ENCODE data around the gene RACGAP1. TPM values are rescaled to one million over a fixed set of nuclear protein-coding genes. Genes with fewer than 3 reads are reported as not detected.

The RACGAP1 gene
- total and polyA plus RNA-seq, 2 of the 8 experiments (the other 6 are each of a cell fraction or from before 2014, with no cell fraction given), result 18.0 to 66.3 TPM

GRCh38 chr12:49946086-49946485, 79.2 kb downstream of the RACGAP1 start:
- H3K4ac ChIP-seq (replicated peaks; ENCODE audit: insufficient read length, low read depth, low read length), result no peak overlapping the region
- H2BK120ac ChIP-seq (replicated peaks; ENCODE audit: low read depth, low read length), result no peak overlapping the region
- H2BK15ac ChIP-seq (ENCODE audit: low read length), result no peak overlapping the region
- peaks cover 0 to 1% of the 10 kb centered on the region in 2 experiments for H4K20me1 ChIP-seq (replicated peaks in 1 of 2; ENCODE audit: control insufficient read depth in 1 of 2, insufficient read depth in 2 of 2, low read length in 2 of 2)
- no peaks in the 10 kb centered on the region for H3K9me3 ChIP-seq (ENCODE audit: insufficient read depth in 2 of 2, low read depth in 1 of 2, low read length in 1 of 2)
- no peak overlapping the region for H2BK20ac ChIP-seq (ENCODE audit: low read length)
- TF ChIP-seq TAF7 (optimal IDR thresholded peaks at IDR 0.05; ENCODE audit: borderline replicate concordance, low read depth, low read length) (peak; percentile 7), RNF2 (IDR thresholded peaks at IDR 0.05; ENCODE audit: borderline replicate concordance, low read depth, low read length, missing control alignments, poor library complexity, severe bottlenecking) (no peak), ZNF274 (IDR thresholded peaks at IDR 0.05; ENCODE audit: borderline replicate concordance, extremely low read depth, low read length) (no peak)
- no peak overlapping the region for H2BK5ac ChIP-seq (ENCODE audit: low read depth, low read length)
- ChIA-PET CTCF (ENCODE audit: partially characterized antibody) (interaction anchor here (0.8 to 7.6 kb wide), 38 partner anchors 9 to 189 kb away, joined by 3 to 104 read pairs (median 4); partner anchors contain the start of genes AQP5 and AQP6), POLR2A (ENCODE audit: partially characterized antibody) (interaction anchor here (0.7 to 1.7 kb wide), 13 partner anchors 8 to 205 kb away, joined by 3 to 6 read pairs (median 4); partner anchors contain the start of genes AQP5 and TMBIM6)
- no peak overlapping the region for H4K5ac ChIP-seq (ENCODE audit: insufficient read length, low read depth, low read length)
- H3K23me2 ChIP-seq (ENCODE audit: low read depth, low read length), result no peaks in the 10 kb centered on the region; the same call in 1 of the 2 replicates
- H3K23ac ChIP-seq (ENCODE audit: insufficient read length), result no peak overlapping the region
- peaks cover 3 to 17% (median 4%) of the 10 kb centered on the region in 4 experiments; a peak in 6 of 7 replicates for H3K4me1 ChIP-seq (replicated peaks in 1 of 4; ENCODE audit: control insufficient read depth in 3 of 4, insufficient read depth in 4 of 4, low read length in 3 of 4)
- no peak overlapping the region for H4K91ac ChIP-seq (replicated peaks; ENCODE audit: insufficient read length, low read length)
- H3K36me3 ChIP-seq (ENCODE audit: control insufficient read depth in 2 of 4, insufficient read depth in 4 of 4, low read length in 3 of 4), result no peaks in the 10 kb centered on the region
- H3K79me1 ChIP-seq (ENCODE audit: low read depth, low read length), result no peaks in the 10 kb centered on the region
- H3K4me2 ChIP-seq (ENCODE audit: insufficient read depth in 1 of 2, low read depth in 2 of 2, low read length in 2 of 2), result peak overlapping the region; percentile 13 to 66; a peak in 3 of 4 replicates
- no peak overlapping the region for H3K14ac ChIP-seq (ENCODE audit: insufficient read length)
- no peak overlapping the region for H3K18ac ChIP-seq (ENCODE audit: extremely low read depth, low read length)
- H4K8ac ChIP-seq (ENCODE audit: extremely low read depth, insufficient read depth, low read length), result no peak overlapping the region
- H3K56ac ChIP-seq (replicated peaks; ENCODE audit: insufficient read length, low read depth, low read length), result no peak overlapping the region
- no peak overlapping the region for H2AK5ac ChIP-seq (ENCODE audit: low read depth, low read length)
- H3K4me3 ChIP-seq (ENCODE audit: extremely low read depth in 1 of 4, insufficient read depth in 2 of 4, low read depth in 3 of 4, low read length in 4 of 4), result peak overlapping the region in 1 of 4 experiments; percentile 44; a peak in 2 of 8 replicates
- H3K27me3 ChIP-seq (replicated peaks in 1 of 4; ENCODE audit: control insufficient read depth in 3 of 4, extremely low read depth in 1 of 4, insufficient read depth in 3 of 4, low read length in 3 of 4), result peaks cover 0 to 3% (median 0%) of the 10 kb centered on the region in 4 experiments; a peak in 1 of 7 replicates
- H3K27ac ChIP-seq (ENCODE audit: low read depth, low read length), result no peak overlapping the region
- peak overlapping the region; percentile 23; the same call in 1 of the 2 replicates for H2AFZ ChIP-seq (ENCODE audit: low read length)
- FAIRE-seq (peak; percentile 62), DNase-seq (ENCODE audit: low read depth in 1 of 2, low spot score in 2 of 2) (no peak)
- 60% methylated on average over 9 of the region's 9 CpGs; no CpG with 5 or more reads in 1 of the 2 experiments for WGBS, 2 experiments (ENCODE audit: extremely low coverage in 1 of 2, insufficient coverage in 1 of 2, insufficient read length in 1 of 2, insufficient replicate concordance in 2 of 2, low coverage in 1 of 2, low lambda C conversion rate in 2 of 2, missing lambda C conversion rate in 1 of 2)
- no peaks in the 10 kb centered on the region for H3K79me2 ChIP-seq (ENCODE audit: control insufficient read depth in 1 of 2, insufficient read depth in 2 of 2, low read length in 2 of 2)
- H2BK12ac ChIP-seq (ENCODE audit: low read depth, low read length), result no peak overlapping the region
- no peak overlapping the region for H3K9ac ChIP-seq (replicated peaks in 1 of 4; ENCODE audit: extremely low read depth in 1 of 4, low read depth in 3 of 4, low read length in 3 of 4)
